Measurements from ENCODE around the gene TGM6. TPM values are rescaled to one million over a fixed set of nuclear protein-coding genes. Genes with fewer than 3 reads are reported as not detected.

The TGM6 gene
- total and polyA plus RNA-seq, 2 experiments from 2014 or later: not detected

GRCh38 chr20:2386516-2387179 is 5.9 kb downstream of the TGM6 start:
- no peak for DNase-seq (ENCODE audit: low spot score)
- H3K4me1 ChIP-seq (ENCODE audit: insufficient read depth): no peaks in the 10 kb centered on the region
- no peaks in the 10 kb centered on the region for H3K27me3 ChIP-seq
- H3K36me3 ChIP-seq (replicated peaks; ENCODE audit: insufficient read depth, low read depth): no peaks in the 10 kb centered on the region
- no peaks in the 10 kb centered on the region for H3K9me3 ChIP-seq (ENCODE audit: low read depth)
- H4K20me1 ChIP-seq (ENCODE audit: insufficient read depth, poor library complexity, severe bottlenecking): no peaks in the 10 kb centered on the region
- no peak for TF ChIP-seq EZH2phosphoT487 (IDR thresholded peaks at IDR 0.05; ENCODE audit: low read depth, severe bottlenecking, unreplicated experiment)
- TF ChIP-seq, protein P1, sequence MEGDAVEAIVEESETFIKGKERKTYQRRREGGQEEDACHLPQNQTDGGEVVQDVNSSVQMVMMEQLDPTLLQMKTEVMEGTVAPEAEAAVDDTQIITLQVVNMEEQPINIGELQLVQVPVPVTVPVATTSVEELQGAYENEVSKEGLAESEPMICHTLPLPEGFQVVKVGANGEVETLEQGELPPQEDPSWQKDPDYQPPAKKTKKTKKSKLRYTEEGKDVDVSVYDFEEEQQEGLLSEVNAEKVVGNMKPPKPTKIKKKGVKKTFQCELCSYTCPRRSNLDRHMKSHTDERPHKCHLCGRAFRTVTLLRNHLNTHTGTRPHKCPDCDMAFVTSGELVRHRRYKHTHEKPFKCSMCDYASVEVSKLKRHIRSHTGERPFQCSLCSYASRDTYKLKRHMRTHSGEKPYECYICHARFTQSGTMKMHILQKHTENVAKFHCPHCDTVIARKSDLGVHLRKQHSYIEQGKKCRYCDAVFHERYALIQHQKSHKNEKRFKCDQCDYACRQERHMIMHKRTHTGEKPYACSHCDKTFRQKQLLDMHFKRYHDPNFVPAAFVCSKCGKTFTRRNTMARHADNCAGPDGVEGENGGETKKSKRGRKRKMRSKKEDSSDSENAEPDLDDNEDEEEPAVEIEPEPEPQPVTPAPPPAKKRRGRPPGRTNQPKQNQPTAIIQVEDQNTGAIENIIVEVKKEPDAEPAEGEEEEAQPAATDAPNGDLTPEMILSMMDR (IDR thresholded peaks at IDR 0.05; ENCODE audit: poor library complexity): no peak
- no peak for TF ChIP-seq EZH2 (IDR thresholded peaks at IDR 0.05; ENCODE audit: borderline replicate concordance)
- H3K9me2 ChIP-seq (replicated peaks; ENCODE audit: insufficient read depth): no peaks in the 10 kb centered on the region
- no peaks in the 10 kb centered on the region for H3K79me2 ChIP-seq
- no peak overlapping the region for H2AFZ ChIP-seq
- no peak overlapping the region for H3K4me2 ChIP-seq
- 49% methylated on average over 5 of the region's 5 CpGs for WGBS (ENCODE audit: low lambda C conversion rate, missing lambda C conversion rate)
- H3K27ac ChIP-seq: no peak overlapping the region
- no peak overlapping the region for H3K4me3 ChIP-seq

DNA sequence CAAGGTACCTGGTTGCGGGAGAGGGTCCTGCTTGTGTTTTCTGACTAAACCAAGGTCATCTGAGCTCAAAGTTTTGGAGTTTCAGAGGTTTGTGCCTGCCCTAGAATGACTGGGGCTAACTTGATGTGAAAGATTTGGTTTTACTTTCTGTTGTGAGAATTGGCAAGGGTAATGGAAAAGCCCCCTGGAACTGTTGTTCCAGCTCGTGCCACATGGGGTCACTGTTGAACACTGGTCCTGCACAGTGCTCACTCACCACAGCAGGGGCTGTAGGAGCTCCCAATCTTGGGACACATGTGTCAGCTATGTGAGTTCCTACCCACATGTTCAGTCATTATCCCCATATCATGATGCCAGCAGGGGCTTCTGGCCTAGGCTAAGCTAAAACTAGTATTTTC is 6.5 kb downstream of the TGM6 start:
- Histone ChIP-seq H2AFZ (no peak overlapping the region), H3K9me2 (replicated peaks; ENCODE audit: insufficient read depth) (no peaks in the 10 kb centered on the region), H3K9me3 (ENCODE audit: low read depth) (no peaks in the 10 kb centered on the region), H3K36me3 (replicated peaks; ENCODE audit: insufficient read depth, low read depth) (no peaks in the 10 kb centered on the region), H3K4me1 (ENCODE audit: insufficient read depth) (no peaks in the 10 kb centered on the region), H3K4me3 (no peak overlapping the region), H3K27ac (no peak overlapping the region), H3K79me2 (no peaks in the 10 kb centered on the region), H3K4me2 (no peak overlapping the region), H4K20me1 (ENCODE audit: insufficient read depth, poor library complexity, severe bottlenecking) (no peaks in the 10 kb centered on the region), H3K27me3 (no peaks in the 10 kb centered on the region)
- WGBS (ENCODE audit: low lambda C conversion rate, missing lambda C conversion rate): 41% methylated on average over 2 of the region's 2 CpGs
- no peak for TF ChIP-seq EZH2 (IDR thresholded peaks at IDR 0.05; ENCODE audit: borderline replicate concordance)
- TF ChIP-seq, protein P1 (IDR thresholded peaks at IDR 0.05; ENCODE audit: poor library complexity): peak; percentile 39
- peak; percentile 23 for DNase-seq (ENCODE audit: low spot score)

DNA sequence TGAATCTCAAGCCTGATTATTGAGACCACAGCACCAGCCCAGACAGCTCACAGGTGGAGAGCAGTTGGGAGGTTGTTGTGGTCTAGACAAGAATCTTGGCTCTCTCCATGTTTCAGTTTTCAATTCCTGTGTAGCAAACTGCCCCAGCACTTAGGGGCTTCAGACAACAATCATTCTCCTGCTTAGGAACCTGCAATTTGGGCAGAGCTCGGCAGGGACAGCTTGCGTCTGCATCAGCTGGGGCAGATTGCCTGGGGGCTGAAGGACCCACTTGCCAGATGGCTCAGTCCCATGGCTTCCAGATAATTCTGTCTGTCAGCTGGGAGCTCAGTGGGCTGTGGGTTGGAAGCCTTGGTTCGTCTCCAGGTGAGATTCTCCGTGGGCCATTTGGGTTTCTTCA is 6.9 kb downstream of the TGM6 start:
- WGBS (ENCODE audit: low lambda C conversion rate, missing lambda C conversion rate): 94% methylated on average over 4 of the region's 4 CpGs
- no peak overlapping the region for H3K27ac ChIP-seq
- no peak overlapping the region for H2AFZ ChIP-seq
- DNase-seq (ENCODE audit: low spot score): no peak
- H3K36me3 ChIP-seq (replicated peaks; ENCODE audit: insufficient read depth, low read depth): no peaks in the 10 kb centered on the region
- H4K20me1 ChIP-seq (ENCODE audit: insufficient read depth, poor library complexity, severe bottlenecking): no peaks in the 10 kb centered on the region
- no peaks in the 10 kb centered on the region for H3K4me1 ChIP-seq (ENCODE audit: insufficient read depth)
- no peak for TF ChIP-seq EZH2 (IDR thresholded peaks at IDR 0.05; ENCODE audit: borderline replicate concordance)
- TF ChIP-seq EZH2phosphoT487 (IDR thresholded peaks at IDR 0.05; ENCODE audit: low read depth, severe bottlenecking, unreplicated experiment): no peak
- TF ChIP-seq, protein P1 (IDR thresholded peaks at IDR 0.05; ENCODE audit: poor library complexity): no peak
- H3K4me3 ChIP-seq: no peak overlapping the region
- H3K4me2 ChIP-seq: no peak overlapping the region
- H3K27me3 ChIP-seq: no peaks in the 10 kb centered on the region
- H3K79me2 ChIP-seq: no peaks in the 10 kb centered on the region
- no peaks in the 10 kb centered on the region for H3K9me2 ChIP-seq (replicated peaks; ENCODE audit: insufficient read depth)
- H3K9me3 ChIP-seq (ENCODE audit: low read depth): no peaks in the 10 kb centered on the region
